ENCODE data around the gene MRM1.

GRCh38 chr17:36591434-36592315 lies 9.7 kb upstream of the MRM1 start, which contains the start of gene DHRS11:
- TF ChIP-seq EZH2phosphoT487 (IDR thresholded peaks at IDR 0.05; ENCODE audit: insufficient read depth, low read depth) (no peak), EZH2 (IDR thresholded peaks at IDR 0.05; ENCODE audit: insufficient read depth, poor library complexity, severe bottlenecking) (no peak)
